GM18502 (cell line): ENCODE data around the gene FBXL13.

Source experiments
- ATAC-seq: cut with Tn5 transposase; IDR thresholded peaks from one replicate; pipeline ENCODE4 v1.9.1; 2021; ENCODE audit warnings: mild to moderate bottlenecking; ENCODE audit not compliant: unreplicated experiment, poor library complexity

The FBXL13 gene

GRCh38 chr7:102944241-102944640, 130.4 kb downstream of the FBXL13 start:
- ATAC-seq, result no peak

DNA sequence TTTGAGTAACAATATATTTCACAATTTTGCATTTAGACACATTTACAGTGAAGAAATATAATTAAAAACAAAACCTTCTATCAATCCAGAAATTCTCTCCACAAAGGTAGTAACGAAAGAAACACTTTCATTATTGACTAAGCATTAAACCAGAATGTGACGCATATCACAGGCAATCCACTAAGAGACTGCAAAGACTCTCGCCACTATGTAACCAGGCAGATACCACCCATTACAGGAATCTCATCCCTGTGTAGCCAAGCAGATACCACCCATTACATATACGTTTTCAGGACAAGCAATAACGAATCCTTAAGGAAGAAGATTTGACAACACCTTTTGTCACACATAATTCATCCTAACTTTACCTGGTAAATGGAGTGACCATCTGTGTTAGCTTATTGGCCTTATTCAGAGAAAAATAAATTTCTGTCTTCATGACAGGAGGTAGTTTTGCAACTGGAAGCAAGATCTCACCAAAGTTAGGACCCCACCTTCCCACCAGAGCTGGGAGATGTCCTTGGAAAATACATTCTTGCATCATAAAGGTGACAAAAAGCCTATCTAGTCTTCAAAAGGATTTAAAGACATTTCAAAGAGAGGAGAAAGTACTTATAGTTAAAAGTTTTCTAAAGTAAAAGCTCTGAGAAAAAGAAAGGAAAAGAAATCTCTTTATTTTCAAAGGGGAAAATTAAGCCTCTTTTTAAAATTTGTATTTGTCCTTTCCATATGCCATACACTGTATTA, 131.0 kb downstream of the FBXL13 start:
- peak; percentile 55 for ATAC-seq

GRCh38 chr7:102942868-102943267, 131.7 kb downstream of the FBXL13 start:
- no peak for ATAC-seq

GRCh38 chr7:102942181-102942866, 132.3 kb downstream of the FBXL13 start:
- no peak for ATAC-seq

DNA sequence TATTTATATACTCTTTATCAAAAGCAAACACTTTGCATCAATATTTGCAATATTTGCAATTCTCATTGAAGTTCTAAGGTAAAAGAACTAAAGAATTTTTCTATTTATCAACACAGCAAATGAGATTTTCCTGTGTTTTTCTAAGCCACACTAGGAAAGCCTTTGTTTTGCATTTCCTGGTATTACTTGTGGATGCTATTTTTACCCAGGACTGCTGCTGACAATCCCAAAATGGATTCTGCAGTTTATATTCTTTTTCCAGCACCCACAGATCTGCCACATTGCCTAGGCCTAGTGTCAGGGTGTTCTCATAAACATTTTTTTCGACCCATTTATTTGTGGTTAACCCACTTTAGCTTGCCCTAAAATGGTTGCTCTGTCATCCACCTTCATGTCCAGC, 135.9 kb downstream of the FBXL13 start:
- no peak for ATAC-seq

DNA sequence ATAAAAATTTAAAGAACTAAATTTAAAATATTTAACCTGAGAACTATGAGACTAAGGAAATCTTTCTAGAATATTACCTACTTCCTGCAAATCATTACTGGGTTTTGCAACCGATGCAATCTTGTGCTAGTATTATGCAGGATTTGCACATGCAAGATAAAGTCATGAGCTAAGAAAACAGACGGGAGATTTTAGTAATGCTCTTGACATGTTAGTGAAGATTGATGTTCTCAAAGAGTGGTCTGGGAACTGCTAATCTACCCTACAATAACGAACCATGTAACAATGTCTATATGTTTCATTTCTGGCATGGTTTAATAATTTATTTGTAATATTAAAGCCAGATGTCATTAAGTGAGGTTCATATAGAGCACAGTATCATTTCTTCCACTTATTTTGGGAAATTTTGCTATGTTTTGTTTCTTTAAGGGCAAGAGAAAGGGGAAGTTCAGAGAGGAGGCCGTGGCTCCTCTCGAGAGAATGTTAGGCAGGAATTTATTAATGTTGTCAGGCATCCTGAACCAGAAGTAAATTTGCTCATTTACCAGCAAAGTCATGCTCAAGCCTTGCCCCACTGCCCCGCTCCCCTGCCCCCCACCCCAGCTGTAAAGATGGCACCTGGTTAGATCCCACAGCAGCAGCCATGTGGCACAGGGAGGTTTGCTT, 139.0 kb downstream of the FBXL13 start:
- ATAC-seq, result no peak

GRCh38 chr7:102934701-102935100, 139.9 kb downstream of the FBXL13 start:
- no peak for ATAC-seq

DNA sequence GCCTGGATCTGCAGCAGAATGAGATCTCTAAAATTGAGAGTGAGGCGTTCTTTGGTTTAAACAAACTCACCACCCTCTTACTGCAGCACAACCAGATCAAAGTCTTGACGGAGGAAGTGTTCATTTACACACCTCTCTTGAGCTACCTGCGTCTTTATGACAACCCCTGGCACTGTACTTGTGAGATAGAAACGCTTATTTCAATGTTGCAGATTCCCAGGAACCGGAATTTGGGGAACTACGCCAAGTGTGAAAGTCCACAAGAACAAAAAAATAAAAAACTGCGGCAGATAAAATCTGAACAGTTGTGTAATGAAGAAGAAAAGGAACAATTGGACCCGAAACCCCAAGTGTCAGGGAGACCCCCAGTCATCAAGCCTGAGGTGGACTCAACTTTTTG, 140.4 kb downstream of the FBXL13 start:
- ATAC-seq, result no peak

DNA sequence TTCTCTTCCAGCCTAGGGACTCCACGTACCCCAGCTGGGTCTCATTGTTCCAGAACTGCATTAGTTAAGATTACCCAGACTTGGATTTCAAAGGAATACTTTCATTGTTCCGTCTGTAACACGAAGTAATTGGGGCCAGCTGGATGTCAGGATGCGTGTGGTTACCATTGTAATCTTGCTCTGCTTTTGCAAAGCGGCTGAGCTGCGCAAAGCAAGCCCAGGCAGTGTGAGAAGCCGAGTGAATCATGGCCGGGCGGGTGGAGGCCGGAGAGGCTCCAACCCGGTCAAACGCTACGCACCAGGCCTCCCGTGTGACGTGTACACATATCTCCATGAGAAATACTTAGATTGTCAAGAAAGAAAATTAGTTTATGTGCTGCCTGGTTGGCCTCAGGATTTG, 140.8 kb downstream of the FBXL13 start:
- ATAC-seq, result no peak

DNA sequence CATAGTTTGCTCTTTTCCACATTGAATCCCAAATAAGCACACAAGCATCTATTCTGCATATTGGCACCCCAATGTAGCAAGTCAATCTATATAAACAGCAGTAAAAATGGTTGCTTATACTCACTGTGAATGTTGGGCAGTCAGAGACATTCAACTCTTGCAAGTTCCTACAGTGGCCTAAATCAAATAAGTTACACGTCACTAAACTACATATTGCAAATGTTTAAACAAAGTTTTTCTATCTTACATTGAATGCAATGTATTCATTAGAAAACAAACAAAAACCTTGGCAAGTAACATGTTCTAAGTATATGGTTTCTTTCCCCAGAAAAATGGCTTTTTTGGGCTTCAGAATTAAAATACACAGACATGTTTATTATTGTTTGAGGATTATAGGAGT, 142.8 kb downstream of the FBXL13 start:
- ATAC-seq, result no peak

DNA sequence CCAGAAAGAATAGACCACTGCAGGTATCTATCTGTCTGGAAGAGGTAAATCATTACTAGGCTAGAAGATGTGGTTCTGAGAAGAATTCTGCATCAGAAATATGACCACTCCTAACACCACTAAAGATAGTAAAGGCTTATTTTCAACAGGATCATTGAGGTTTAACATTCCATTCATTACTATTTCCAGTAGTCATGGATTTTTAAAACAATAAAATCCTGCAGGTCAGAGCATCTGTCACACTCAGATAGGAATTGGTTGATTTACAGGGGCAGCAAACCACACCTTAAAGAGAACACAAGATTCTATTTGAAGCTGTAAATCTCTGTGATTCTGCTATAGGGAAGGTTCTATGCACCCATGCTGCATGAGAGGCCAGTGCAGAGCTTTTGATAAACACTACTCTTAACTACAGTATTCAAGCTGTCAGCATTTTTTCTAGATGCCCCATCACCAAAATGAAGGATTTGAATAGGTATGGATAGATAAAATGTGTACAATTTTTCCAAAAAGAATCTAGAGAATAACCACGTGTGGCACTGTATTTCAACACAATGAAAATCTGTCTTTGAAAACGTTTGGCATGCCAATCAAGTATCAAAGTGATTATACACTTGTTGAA, 147.2 kb downstream of the FBXL13 start:
- ATAC-seq, result no peak

- no peak for ATAC-seq
These were observed 147.8 kb downstream of the FBXL13 start for GRCh38 chr7:102926783-102927140.

GRCh38 chr7:102925976-102926782, 148.4 kb downstream of the FBXL13 start:
- no peak for ATAC-seq

GRCh38 chr7:102918845-102919244, 155.8 kb downstream of the FBXL13 start:
- ATAC-seq, result no peak

- ATAC-seq, result no peak
These were observed 156.9 kb downstream of the FBXL13 start for GRCh38 chr7:102917436-102918353.

- no peak for ATAC-seq
These were observed 157.7 kb downstream of the FBXL13 start for GRCh38 chr7:102916881-102917280.

GRCh38 chr7:102916426-102916825, 158.2 kb downstream of the FBXL13 start:
- ATAC-seq, result no peak

GRCh38 chr7:102914585-102914984, 160.0 kb downstream of the FBXL13 start:
- no peak for ATAC-seq

DNA sequence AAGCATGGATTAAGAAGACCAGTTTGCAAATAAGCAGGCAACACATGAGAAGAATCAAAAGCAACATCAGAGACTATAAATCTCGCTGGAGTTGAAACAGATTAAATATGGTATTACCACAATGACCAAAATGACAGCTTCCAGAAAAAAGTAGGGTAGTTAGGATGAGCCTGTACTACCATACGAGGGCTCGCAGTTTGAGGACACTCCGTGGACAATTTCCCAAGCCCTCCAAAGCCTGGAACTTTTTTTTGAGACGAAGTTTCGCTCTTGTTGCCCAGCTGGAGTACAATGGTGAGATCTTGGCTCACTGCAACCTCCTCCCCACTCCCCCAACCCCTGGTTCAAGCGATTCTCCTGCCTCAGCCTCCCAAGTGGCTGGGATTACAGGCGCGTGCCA, 160.8 kb downstream of the FBXL13 start:
- ATAC-seq, result no peak
